Measurements from ENCODE around the gene SLC9A3.

The SLC9A3 gene

GRCh38 chr5:530001-530955 is 6.0 kb upstream of the SLC9A3 start:
- no CpG with 5 or more reads among the region's 24 CpGs for WGBS (ENCODE audit: extremely low coverage, insufficient coverage, insufficient read length)
- no peak overlapping the region for H3K18ac ChIP-seq (ENCODE audit: low read length)
- H2BK120ac ChIP-seq (ENCODE audit: insufficient read depth, low read length, poor library complexity), result no peak overlapping the region
- DNase-seq, result peak in 1 of 2 donors; percentile 25
- peaks cover 19% of the 10 kb centered on the region for H3K9me3 ChIP-seq (ENCODE audit: insufficient read depth, low read depth, low read length)
- H3K79me1 ChIP-seq (ENCODE audit: low read length), result no peaks in the 10 kb centered on the region
- H3K79me2 ChIP-seq (ENCODE audit: control insufficient read depth, insufficient read depth, low read length, poor library complexity), result no peaks in the 10 kb centered on the region
- H2BK12ac ChIP-seq (ENCODE audit: low read length), result no peak overlapping the region
- H4K91ac ChIP-seq (ENCODE audit: low read depth, low read length), result no peak overlapping the region
- no peak overlapping the region for H3K27ac ChIP-seq (ENCODE audit: low read depth, low read length)
- H4K8ac ChIP-seq (ENCODE audit: low read depth, low read length), result no peak overlapping the region
- no peak overlapping the region for H2AFZ ChIP-seq (ENCODE audit: insufficient read depth, low read length, poor library complexity)
- H3K14ac ChIP-seq (ENCODE audit: low read length), result no peak overlapping the region
- H3K36me3 ChIP-seq (ENCODE audit: control insufficient read depth in 1 of 2, insufficient read depth in 2 of 2, low read length in 2 of 2), result no peaks in the 10 kb centered on the region
- no peak overlapping the region for H4K12ac ChIP-seq (ENCODE audit: low read depth, low read length)
- no peak overlapping the region for H3K4ac ChIP-seq (ENCODE audit: low read depth, low read length)
- no peak overlapping the region for H3K9ac ChIP-seq (ENCODE audit: low read length)
- peaks cover 0 to 4% of the 10 kb centered on the region in 2 experiments for H3K4me1 ChIP-seq (ENCODE audit: control insufficient read depth in 1 of 2, insufficient read depth in 2 of 2, low read length in 2 of 2)
- no peak overlapping the region for H3K23ac ChIP-seq (ENCODE audit: low read length)
- H2AK5ac ChIP-seq (ENCODE audit: low read length), result no peak overlapping the region
- no peak overlapping the region for H2BK5ac ChIP-seq (ENCODE audit: low read depth, low read length, poor library complexity)
- peaks cover 33% of the 10 kb centered on the region for H3K27me3 ChIP-seq (ENCODE audit: insufficient read depth, low read length)
- no peak overlapping the region for H3K4me2 ChIP-seq (ENCODE audit: low read length)
- no peak overlapping the region for H3K4me3 ChIP-seq (ENCODE audit: low read depth, low read length)

- WGBS (ENCODE audit: extremely low coverage, insufficient coverage, insufficient read length), result no CpG with 5 or more reads among the region's 55 CpGs
- H3K4me3 ChIP-seq (ENCODE audit: low read depth, low read length), result no peak overlapping the region
- no peak overlapping the region for H4K91ac ChIP-seq (ENCODE audit: low read depth, low read length)
Observed at GRCh38 chr5:528629-529511, 4.6 kb upstream of the SLC9A3 start.

GRCh38 chr5:527646-528628 is 3.7 kb upstream of the SLC9A3 start:
- no CpG with 5 or more reads among the region's 66 CpGs for WGBS (ENCODE audit: extremely low coverage, insufficient coverage, insufficient read length)
- no peak overlapping the region for H2BK5ac ChIP-seq (ENCODE audit: low read depth, low read length, poor library complexity)
- H3K36me3 ChIP-seq (ENCODE audit: control insufficient read depth in 1 of 2, insufficient read depth in 2 of 2, low read length in 2 of 2), result no peaks in the 10 kb centered on the region
- H3K79me2 ChIP-seq (ENCODE audit: control insufficient read depth, insufficient read depth, low read length, poor library complexity), result no peaks in the 10 kb centered on the region
- no peaks in the 10 kb centered on the region for H3K79me1 ChIP-seq (ENCODE audit: low read length)
- peaks cover 55% of the 10 kb centered on the region for H3K27me3 ChIP-seq (ENCODE audit: insufficient read depth, low read length)
- H3K23ac ChIP-seq (ENCODE audit: low read length), result no peak overlapping the region
- no peak overlapping the region for H3K9ac ChIP-seq (ENCODE audit: low read length)
- H3K18ac ChIP-seq (ENCODE audit: low read length), result no peak overlapping the region
- H2AFZ ChIP-seq (ENCODE audit: insufficient read depth, low read length, poor library complexity), result no peak overlapping the region
- no peak overlapping the region for H3K4me3 ChIP-seq (ENCODE audit: low read depth, low read length)
- no peak for DNase-seq
- no peak overlapping the region for H4K12ac ChIP-seq (ENCODE audit: low read depth, low read length)
- H2AK5ac ChIP-seq (ENCODE audit: low read length), result no peak overlapping the region
- H3K4me2 ChIP-seq (ENCODE audit: low read length), result no peak overlapping the region
- H3K4ac ChIP-seq (ENCODE audit: low read depth, low read length), result no peak overlapping the region
- H3K14ac ChIP-seq (ENCODE audit: low read length), result no peak overlapping the region
- no peak overlapping the region for H2BK120ac ChIP-seq (ENCODE audit: insufficient read depth, low read length, poor library complexity)
- H3K27ac ChIP-seq (ENCODE audit: low read depth, low read length), result no peak overlapping the region
- H3K9me3 ChIP-seq (ENCODE audit: insufficient read depth, low read depth, low read length), result peaks cover 18% of the 10 kb centered on the region
- H2BK12ac ChIP-seq (ENCODE audit: low read length), result no peak overlapping the region
- no peak overlapping the region for H4K91ac ChIP-seq (ENCODE audit: low read depth, low read length)
- peaks cover 0 to 3% of the 10 kb centered on the region in 2 experiments for H3K4me1 ChIP-seq (ENCODE audit: control insufficient read depth in 1 of 2, insufficient read depth in 2 of 2, low read length in 2 of 2)
- H4K8ac ChIP-seq (ENCODE audit: low read depth, low read length), result no peak overlapping the region

More at GRCh38 chr5:528629-529511, 4.6 kb upstream of the SLC9A3 start:
- peaks cover 45% of the 10 kb centered on the region for H3K27me3 ChIP-seq (ENCODE audit: insufficient read depth, low read length)
- no peak overlapping the region for H2AFZ ChIP-seq (ENCODE audit: insufficient read depth, low read length, poor library complexity)
- H3K27ac ChIP-seq (ENCODE audit: low read depth, low read length), result no peak overlapping the region
- H4K12ac ChIP-seq (ENCODE audit: low read depth, low read length), result no peak overlapping the region
- peaks cover 0 to 7% of the 10 kb centered on the region in 2 experiments for H3K4me1 ChIP-seq (ENCODE audit: control insufficient read depth in 1 of 2, insufficient read depth in 2 of 2, low read length in 2 of 2)
- H3K23ac ChIP-seq (ENCODE audit: low read length), result no peak overlapping the region
- no peak overlapping the region for H2BK12ac ChIP-seq (ENCODE audit: low read length)
- H3K4ac ChIP-seq (ENCODE audit: low read depth, low read length), result no peak overlapping the region
- H3K14ac ChIP-seq (ENCODE audit: low read length), result no peak overlapping the region
- H4K8ac ChIP-seq (ENCODE audit: low read depth, low read length), result no peak overlapping the region
- H3K4me2 ChIP-seq (ENCODE audit: low read length), result no peak overlapping the region
- H2AK5ac ChIP-seq (ENCODE audit: low read length), result no peak overlapping the region
- H3K9me3 ChIP-seq (ENCODE audit: insufficient read depth, low read depth, low read length), result peaks cover 20% of the 10 kb centered on the region
- no peak overlapping the region for H2BK120ac ChIP-seq (ENCODE audit: insufficient read depth, low read length, poor library complexity)
- no peak overlapping the region for H3K18ac ChIP-seq (ENCODE audit: low read length)
- no peaks in the 10 kb centered on the region for H3K36me3 ChIP-seq (ENCODE audit: control insufficient read depth in 1 of 2, insufficient read depth in 2 of 2, low read length in 2 of 2)
- H3K9ac ChIP-seq (ENCODE audit: low read length), result no peak overlapping the region
- H3K79me2 ChIP-seq (ENCODE audit: control insufficient read depth, insufficient read depth, low read length, poor library complexity), result no peaks in the 10 kb centered on the region
- no peaks in the 10 kb centered on the region for H3K79me1 ChIP-seq (ENCODE audit: low read length)
- no peak for DNase-seq
- no peak overlapping the region for H2BK5ac ChIP-seq (ENCODE audit: low read depth, low read length, poor library complexity)
